GM18520 (cell line): Measurements from ENCODE around the gene REX1BD.

Experiments used
- ATAC-seq: cut with Tn5 transposase; IDR thresholded peaks from one replicate; pipeline ENCODE4 v1.9.1; 2021; ENCODE audit not compliant: unreplicated experiment

REX1BD gene

DNA sequence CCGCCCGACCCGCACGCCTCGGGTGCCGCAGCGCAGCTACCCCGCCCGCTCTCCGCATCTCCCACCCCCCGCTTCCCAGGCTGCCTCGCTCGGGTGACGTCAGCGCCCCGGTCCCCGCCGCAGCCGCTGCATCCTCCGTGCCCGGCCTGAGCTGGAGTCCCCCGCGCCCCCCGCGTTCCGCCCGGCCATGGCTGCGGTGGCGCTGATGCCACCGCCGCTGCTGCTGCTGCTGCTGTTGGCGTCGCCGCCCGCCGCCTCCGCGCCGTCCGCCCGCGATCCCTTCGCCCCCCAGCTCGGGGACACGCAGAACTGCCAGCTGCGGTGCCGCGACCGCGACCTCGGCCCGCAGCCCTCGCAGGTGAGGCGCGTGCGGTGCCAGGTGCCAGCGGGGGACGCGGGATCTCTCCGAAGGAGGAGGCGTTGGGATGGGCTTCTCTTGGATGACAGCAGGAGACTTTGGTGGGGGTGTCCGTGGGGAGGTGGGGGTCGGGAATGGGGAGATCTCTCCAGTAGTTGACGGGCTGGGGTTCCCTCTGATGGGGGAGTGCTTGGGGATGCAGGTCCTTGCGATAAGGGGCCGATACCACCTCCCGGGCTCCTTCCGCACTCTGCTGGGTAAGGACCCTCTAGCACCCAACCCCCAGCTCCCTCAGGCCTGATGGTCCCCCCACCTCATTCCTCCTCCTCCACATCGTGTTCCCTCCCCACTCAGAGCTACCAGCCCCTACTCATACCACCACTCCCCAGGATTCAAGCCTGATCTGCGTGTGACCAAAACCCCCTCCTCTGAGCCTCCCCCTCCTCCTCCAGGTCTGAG is 24.4 kb downstream of the REX1BD start, which contains the start of gene TMEM59L:
Gene TMEM59L (plus strand): TSS at position 99 of the 817 bp plus-strand sequence. CDS start 89 bp downstream, at position 188.
- ATAC-seq: no peak

DNA sequence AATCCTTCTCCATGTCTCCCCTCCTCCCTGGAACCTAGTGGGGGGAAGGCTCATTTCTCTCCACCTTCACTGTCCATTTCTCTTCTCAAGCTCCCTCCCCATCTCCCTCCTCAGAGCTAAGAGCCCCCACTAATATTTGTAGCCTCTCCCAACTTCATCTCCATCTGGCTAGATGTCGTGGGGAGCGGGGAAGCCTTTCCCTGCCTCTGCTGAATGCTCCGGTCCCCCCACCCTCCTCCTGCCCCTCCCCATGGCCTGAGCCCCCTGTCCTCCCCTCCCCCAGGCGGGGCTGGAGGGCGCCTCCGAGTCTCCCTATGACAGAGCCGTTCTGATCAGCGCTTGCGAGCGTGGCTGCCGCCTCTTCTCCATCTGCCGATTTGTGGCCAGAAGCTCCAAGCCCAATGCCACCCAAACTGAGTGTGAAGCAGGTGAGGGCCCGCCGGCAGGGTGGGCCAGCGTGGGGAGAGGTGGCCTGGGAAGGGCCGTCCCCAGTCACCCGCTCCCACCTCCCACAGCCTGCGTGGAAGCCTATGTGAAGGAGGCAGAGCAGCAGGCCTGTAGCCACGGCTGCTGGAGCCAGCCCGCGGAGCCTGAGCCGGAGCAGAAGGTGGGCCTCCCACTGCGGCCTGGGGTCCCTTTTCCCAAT is 25.1 kb downstream of the REX1BD start:
- ATAC-seq: no peak

DNA sequence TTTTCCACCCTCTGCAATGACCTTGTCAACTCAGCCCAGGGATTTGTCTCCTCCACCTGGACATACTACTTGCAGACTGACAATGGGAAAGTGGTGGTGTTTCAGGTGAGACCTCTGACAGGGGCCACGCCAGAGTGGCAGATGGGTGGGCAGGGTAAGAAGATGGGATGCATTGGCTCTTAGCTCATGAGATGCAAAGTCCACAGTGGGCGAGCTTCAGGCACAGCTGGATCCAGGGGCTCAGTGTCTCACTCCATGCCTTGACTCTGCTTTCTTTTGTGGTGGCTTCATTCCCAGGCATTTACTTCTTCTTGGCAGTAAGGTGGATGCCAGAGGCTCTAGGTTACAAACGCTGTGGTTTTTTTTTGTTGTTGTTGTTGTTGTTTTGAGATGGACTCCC is 27.4 kb downstream of the REX1BD start:
- ATAC-seq: no peak

DNA sequence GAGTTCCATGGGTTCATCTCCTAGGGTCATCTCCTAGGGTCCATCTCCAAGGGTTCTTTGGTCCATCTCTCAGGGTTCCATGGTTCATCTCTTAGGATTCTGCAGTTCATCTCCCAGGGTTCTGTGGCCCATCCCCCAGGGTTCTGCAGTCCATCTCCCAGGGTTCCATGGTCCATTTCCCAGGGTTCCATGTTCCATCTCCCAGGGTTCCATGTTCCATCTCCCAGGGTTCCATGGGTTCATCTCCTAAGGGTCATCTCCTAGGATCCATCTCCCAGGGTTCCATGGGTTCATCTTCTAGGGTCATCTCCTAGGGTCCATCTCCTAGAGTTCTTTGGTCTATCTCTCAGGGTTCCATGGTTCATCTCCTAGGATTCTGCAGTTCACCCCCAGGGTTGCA is 29.0 kb downstream of the REX1BD start:
- ATAC-seq: no peak

DNA sequence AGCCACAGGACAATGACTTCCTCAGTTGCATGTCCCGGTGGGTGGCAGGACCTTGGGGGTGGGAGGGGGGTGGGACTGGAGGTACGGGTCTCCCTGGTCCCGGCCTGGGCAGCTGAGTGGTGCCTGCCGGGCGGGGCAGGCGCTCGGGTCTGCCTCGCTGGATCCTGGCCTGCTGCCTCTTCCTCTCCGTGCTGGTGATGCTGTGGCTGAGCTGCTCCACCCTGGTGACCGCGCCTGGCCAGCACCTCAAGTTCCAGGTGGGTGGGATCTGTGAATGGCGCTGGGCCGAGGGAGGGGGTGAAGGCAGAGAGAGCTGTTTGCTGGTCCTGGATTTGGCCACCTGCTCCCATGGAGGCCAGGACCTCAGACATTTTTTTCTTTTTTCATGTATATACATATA is 29.6 kb downstream of the REX1BD start:
- no peak for ATAC-seq

DNA sequence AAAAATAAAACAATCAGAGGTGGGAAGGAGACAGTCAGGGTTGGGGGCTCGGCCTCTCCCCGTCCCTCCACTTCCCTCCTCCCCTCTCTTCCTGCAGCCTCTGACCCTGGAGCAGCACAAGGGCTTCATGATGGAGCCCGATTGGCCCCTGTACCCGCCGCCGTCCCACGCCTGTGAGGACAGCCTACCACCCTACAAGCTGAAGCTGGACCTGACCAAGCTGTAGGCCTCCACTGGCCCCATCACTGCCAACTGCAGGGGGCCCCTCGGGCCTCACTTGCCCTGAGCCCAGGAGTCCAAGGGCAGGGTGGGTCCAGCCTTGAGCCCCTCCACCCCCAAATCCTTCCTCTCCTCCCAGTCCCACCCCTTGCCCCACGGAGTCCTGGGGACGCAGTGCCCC is 31.7 kb downstream of the REX1BD start:
- ATAC-seq: no peak

DNA sequence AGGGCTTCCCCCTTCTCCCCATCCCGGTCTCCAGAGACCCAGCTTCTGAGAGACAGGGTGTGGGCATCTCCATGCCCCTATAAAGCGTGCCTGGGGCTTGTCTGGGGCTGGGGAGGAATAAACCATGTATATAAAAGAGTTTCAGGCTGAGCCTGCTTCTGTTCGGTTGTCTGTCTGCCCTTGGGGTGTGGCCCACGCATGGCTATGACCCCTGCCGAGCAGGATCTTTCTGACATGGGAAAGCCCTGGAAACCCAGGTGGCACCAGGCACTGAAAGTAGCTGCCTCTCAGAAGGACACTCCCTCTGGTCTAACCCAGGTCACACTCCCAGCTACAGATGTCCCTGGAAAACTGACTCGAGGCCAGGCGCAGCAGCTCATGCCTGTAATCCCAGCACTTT is 32.3 kb downstream of the REX1BD start:
- no peak for ATAC-seq

DNA sequence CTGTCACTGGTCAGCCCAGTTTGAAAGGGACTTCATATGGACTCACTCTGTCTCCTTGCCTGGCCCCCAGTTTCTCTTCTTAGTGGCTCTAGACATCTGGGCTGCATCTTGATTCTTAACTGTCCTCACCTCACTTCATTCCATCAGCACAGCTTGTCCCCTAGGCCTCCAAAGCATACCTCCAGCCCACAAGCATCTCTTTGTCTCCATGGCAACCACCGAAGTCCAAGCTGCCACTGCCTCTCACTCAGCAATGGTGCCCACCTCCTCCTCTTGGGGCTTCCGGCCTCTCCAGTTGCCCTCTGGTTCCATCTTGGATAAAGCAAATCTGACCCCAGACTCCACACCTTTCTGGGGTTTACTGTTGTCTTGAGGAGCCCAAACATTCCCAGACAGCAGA is 38.3 kb downstream of the REX1BD start:
- ATAC-seq: no peak

DNA sequence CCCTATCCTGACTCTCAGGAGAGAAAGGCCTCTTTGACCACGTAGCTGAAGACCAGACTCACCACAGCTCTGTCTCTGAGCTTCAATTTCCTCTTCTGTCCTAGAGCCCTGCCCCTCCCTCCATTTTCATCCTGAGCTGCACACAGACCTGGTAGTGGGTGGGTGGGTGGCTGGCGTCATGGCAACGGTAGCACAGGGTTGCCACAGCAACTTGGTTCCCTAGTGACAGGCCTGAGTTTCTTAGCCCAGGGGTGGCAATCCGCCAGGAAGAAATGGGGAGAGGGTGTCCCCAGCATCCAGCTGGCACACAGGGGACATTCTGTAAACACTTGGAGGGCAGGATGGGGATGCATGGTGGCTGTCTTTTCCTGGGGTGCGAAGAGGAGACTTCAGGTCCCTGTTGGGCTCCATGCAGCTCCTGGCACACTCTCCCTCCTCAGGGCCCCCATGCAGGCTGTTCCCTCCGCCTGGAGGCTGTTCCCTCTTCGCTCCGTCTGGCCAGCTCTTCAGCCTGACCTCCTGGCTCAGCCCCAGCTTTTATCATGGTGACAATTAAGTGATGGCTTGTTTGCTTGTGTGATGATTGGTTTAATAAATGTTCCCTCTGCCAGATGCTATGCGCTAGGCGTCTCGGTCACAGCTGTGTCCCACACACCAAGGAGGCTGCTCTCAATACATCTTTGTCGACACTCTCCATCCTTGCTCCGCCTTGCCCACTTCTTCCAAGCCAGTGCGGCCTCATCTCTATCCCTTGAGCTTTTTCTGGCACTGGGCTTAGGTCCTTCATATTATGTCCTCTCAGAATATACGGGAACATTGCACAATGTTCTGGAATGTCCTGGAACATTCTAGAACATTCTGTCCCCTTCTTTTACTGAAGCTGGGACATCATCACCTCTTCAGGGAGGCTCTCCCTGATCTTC is 40.8 kb downstream of the REX1BD start:
- ATAC-seq: no peak

DNA sequence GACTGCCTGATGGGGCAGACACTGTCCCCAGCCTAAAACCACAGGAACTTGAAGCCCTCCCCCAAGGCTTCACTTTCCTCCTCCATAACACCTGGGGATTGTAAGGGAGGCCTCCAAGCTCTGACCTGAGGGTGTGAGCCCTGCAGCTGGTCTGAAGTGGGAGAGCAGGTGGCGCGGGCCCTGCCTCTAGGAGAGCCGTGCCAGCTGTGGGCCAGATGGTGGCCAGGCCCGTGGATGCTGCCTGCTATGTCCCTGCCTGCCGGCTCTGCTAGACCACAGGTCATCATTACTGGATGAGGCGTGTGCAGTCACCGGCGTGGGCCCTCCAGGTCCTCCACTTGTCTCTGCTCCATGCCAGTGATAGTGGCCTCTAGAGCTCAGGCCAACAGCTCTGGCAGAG is 44.7 kb downstream of the REX1BD start:
- ATAC-seq: no peak

DNA sequence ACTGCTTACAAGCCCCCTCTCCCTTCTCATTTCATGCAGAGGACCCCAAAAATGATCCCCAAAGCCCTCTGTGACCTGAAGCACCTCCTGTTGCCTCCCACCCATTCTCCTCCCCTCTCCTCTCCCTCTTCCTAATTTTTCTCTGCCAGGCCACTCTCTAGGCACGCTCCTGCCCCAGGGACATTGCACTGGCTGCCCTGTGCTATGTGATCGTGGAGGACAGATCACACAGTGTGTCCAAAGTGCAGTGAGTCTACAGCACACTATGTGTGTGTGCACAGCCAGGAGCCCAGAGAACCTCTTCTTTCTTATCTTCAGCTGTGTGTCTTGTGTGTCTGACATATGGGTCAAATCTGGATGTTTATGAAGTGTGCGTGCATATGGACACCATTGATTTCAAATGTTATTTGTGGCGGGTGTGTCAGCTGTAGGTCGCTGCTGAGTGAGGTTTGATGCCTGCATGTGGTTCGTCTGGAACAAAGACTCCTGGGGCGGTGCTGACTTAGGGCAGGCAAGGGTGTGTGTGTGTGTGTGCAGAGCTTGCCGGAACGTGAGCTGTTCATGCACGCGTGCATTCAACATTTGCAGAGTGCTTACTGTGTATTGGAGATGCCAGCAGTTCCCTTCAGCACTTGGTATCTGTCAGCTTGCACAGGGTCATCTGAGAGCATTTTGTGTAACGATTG is 46.2 kb downstream of the REX1BD start:
- ATAC-seq: no peak

DNA sequence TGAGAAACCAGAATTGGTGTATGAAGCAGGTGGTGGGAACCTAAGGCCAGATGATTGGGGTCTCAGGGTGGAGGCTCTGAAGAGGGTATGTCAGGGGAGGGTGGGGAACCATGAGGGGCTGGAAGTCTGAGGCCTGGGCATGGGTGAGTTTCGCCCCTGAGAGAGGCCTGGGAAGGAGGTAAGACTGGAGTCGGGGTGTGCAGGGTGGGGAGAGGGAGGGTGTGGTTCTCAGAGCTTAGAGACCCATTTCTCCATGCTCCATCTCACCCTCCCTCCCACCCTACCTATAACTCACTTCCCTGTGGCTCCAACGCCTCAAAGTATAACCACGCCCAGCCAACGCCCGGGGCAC is 47.2 kb downstream of the REX1BD start:
- ATAC-seq: no peak

DNA sequence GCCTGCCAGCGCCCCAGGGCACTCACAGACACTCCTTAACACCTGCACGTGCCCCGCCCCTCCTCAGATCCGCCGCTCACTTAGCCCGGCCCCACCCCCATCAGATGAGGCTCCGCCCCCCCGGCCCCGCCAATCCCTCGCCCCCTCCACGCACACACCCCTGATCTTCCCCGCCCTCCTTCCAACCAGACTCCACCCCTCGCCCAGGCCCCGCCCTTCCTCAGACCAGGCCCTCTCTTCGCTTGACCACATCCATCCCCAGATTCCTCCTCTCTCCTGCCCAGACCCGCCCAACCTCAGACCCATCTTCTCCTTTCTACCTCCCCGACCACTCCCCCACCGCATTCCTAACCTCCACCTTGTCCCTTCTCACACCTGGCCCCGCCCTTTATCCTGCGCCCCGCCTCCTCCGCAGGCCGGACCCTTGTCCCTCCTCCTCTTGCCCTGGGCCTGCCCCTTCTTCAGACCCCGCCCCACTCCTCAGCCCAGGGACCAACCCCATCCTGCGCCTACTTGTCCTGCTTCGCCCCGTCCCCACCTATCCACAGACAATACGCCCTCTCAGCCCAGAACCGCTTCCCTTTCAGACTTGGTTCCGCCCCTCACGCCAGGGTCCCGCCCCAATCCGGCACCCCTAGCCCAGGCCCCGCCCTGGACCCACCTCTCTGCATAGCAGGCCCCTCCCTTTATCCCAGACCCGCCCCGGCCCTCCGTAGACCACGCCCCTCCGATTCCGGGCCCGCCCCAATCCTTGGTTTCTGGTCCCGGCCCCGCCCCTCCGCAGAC is 47.8 kb downstream of the REX1BD start:
- ATAC-seq: peak; percentile 64

DNA sequence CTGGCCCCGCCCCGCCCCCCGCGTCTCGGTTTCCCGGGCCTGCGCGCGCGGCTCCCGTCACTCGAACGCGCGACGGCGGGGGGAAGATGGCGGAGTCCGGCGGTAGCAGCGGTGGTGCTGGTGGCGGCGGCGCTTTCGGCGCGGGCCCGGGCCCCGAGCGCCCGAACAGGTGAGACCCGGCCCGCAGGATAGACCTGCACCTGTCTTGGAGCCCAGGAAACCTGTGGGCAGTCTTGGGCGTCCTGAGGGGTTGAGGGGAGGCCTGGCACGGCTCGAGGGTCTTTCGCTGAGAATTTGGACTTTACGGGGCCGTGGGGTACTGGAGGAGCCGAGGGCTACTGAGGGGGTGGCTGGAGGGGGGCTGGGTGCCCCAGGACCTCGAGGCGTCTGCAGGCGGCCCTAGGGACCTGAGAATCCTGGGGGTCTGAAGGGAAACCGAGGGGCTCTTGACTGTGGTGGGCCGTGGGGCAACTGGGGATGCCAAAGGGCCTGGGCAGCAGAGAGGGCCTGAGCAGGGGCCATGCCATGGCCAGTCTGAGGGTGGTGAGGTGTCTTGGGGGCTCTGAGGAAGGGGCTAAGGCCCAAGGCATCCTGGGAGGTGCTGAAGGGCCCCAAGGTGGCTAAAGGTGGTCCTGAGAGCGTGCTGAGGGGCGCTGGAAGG is 48.5 kb downstream of the REX1BD start, which contains the start of gene KLHL26:
Gene KLHL26 (plus strand): TSS at position 60 of the 661 bp plus-strand sequence. CDS start 27 bp downstream, at position 87.
- ATAC-seq: no peak

DNA sequence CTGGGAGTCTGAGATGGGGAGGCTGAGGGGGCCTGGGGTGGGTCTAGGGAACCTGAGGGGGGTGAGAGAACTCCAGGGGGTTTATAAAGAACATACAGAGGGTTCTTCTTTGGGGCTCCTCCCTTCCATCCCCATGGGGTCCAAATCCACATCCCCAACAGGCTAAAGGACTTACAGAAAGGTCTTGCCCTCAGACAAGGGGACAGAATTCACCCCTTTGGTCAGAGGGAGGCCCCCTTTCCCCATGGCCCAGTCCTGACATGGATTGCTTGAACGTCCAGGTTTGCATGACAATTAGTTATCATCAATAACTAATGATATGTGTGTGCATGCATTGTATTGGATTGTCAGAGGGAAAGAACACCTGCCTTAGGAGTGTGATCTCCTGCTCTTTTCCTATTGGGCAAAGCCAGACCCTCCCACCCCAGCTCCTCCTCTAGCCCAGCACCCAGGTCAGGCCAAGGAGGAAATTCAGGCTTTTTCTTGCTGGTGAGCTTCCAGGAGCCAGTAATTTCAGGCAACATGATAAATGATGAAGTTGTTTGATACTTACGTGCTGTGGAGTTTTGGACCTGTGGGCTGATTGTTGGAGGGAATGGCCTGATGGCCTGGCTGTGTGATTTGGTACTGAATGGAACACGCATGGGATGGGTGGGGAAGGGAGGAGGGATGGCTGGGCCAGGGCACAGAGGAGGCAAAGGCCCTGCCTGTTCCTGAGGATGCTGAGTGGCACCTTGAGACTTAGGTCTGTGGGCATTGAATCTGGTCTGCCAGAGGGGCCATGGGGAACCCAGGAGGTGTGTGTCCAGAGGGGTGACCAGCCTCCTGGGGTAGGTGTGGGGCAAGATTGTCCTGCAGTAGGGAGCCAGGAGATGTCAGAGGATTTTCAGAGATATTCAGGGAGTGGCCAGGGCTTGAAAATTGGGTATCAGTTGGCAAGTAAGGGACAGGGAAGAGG is 49.4 kb downstream of the REX1BD start:
- ATAC-seq: no peak

DNA sequence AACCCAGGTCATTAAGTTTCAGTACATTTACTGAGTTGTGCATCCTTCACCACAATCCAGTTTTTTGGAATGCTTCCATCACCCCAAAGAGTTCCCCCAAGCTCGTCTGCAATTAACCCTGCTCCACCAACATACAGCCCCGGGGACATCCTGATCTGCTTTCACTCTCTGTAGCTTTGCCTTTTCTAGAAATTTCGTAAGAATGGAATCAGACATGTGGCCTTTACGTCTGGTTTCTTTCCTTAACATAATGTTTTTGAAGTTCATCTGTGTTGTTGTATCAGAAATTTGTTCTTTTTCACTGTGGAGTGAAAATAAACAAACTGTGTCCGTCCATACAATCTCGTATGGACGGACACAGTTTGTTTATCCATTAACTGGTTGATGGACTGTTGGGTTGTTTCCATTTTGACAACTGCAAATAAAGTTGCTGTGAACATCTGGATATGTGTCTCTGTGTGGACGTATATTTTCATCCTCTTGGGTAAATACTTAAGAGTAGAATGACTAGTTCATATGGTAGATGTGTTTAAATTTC is 51.2 kb downstream of the REX1BD start:
- no peak for ATAC-seq
